Skeletal muscle tissue (tissue), 4 donors: Measurements from ENCODE around the gene GRP. TPM values are rescaled to one million over a fixed set of nuclear protein-coding genes. Genes with fewer than 3 reads are reported as not detected.

ENCODE experiments used
- H3K27ac ChIP-seq: one replicate; pipeline ENCODE4 v1.7.0; 2013; ENCODE audit warnings: mild to moderate bottlenecking, low read depth, low read length, inconsistent platforms
- H3K27me3 ChIP-seq, 3 donors: one replicate each; pipeline ENCODE4 v1.7.0; 2013; ENCODE audit warnings: low read length in 3 of 3; ENCODE audit not compliant: control insufficient read depth in 3 of 3, insufficient read depth in 3 of 3
- H3K36me3 ChIP-seq, 3 donors: one replicate each; pipeline ENCODE4 v1.7.0; 2013; ENCODE audit warnings: low read length in 3 of 3; ENCODE audit not compliant: control insufficient read depth in 3 of 3, insufficient read depth in 3 of 3
- H3K4me1 ChIP-seq, 3 donors: one replicate each; pipeline ENCODE4 v1.7.0; 2013; ENCODE audit warnings: low read length in 3 of 3, mild to moderate bottlenecking in 3 of 3; ENCODE audit not compliant: control insufficient read depth in 3 of 3, insufficient read depth in 3 of 3
- H3K4me3 ChIP-seq, 3 donors: one replicate each; pipeline ENCODE4 v1.7.0; 2013; ENCODE audit warnings: low read length in 3 of 3
- H3K9ac ChIP-seq, 3 donors: one replicate each; pipeline ENCODE4 v1.7.0; 2013; ENCODE audit warnings: low read length in 3 of 3, mild to moderate bottlenecking in 3 of 3, moderate library complexity in 2 of 3, low read depth in 1 of 3
- H3K9me3 ChIP-seq, 3 donors: one replicate each; pipeline ENCODE4 v1.7.0; 2013; ENCODE audit warnings: low read length in 3 of 3; ENCODE audit not compliant: control insufficient read depth in 3 of 3
- total RNA-seq: library from RNA; depleted of rRNA; stranded (reverse); fragments of >200 nt; gene quantifications from one replicate; pipeline ENCODE4 v1.2.3, GENCODE V29; 2014
- donor health status: Osteomylitis.

GRP gene
- total RNA-seq, 1 donor from 2014 or later, result not detected

- Histone ChIP-seq H3K9ac (no peak overlapping the region), H3K36me3 (no peaks in the 10 kb centered on the region), H3K27ac (no peak overlapping the region), H3K4me1 (peaks cover 6 to 11% (median 9%) of the 10 kb centered on the region in 3 donors), H3K4me3 (no peak overlapping the region), H3K9me3 (no peaks in the 10 kb centered on the region), H3K27me3 (peaks cover 43 to 60% (median 49%) of the 10 kb centered on the region in 3 donors)
Measured at GRCh38 chr18:59222341-59222740, 2.4 kb downstream of the GRP start.

DNA sequence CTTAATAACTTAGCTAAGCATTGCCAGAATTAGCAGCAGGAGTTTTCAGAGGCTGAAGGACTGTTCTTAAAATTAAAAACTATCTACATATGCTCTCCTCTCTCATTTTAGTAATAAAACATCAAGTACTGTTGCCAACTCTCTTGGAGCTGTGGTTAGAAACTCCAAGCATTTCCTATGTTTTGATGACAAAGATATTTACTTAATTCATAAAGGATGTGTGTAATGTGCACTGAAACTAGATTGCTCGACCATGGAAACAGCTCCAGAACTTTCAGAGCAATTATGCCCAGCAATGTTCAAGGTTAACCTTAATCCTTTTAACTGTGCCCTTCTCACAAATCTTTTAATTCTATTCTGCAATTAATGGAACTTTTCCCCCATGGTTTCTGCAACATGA is 8.4 kb downstream of the GRP start:
- Histone ChIP-seq H3K36me3 (no peaks in the 10 kb centered on the region), H3K4me3 (no peak overlapping the region), H3K4me1 (no peaks in the 10 kb centered on the region), H3K9me3 (no peaks in the 10 kb centered on the region), H3K27me3 (peaks cover 0 to 9% (median 4%) of the 10 kb centered on the region in 3 donors), H3K9ac (no peak overlapping the region), H3K27ac (no peak overlapping the region)

GRCh38 chr18:59229191-59229590 is 9.2 kb downstream of the GRP start:
- Histone ChIP-seq H3K4me1 (no peaks in the 10 kb centered on the region), H3K9me3 (no peaks in the 10 kb centered on the region), H3K9ac (no peak overlapping the region), H3K27me3 (peaks cover 0 to 5% (median 4%) of the 10 kb centered on the region in 3 donors), H3K27ac (no peak overlapping the region), H3K36me3 (no peaks in the 10 kb centered on the region), H3K4me3 (no peak overlapping the region)

- Histone ChIP-seq H3K27me3 (peaks cover 0 to 5% (median 4%) of the 10 kb centered on the region in 3 donors), H3K27ac (no peak overlapping the region)
Measured at GRCh38 chr18:59229701-59230443, 9.9 kb downstream of the GRP start.

GRCh38 chr18:59231114-59231513 is 11.2 kb downstream of the GRP start:
- H3K36me3 ChIP-seq, result no peaks in the 10 kb centered on the region
- H3K9ac ChIP-seq, result no peak overlapping the region
- no peaks in the 10 kb centered on the region for H3K9me3 ChIP-seq
- H3K4me3 ChIP-seq, result no peak overlapping the region
- H3K27me3 ChIP-seq, result peaks cover 0 to 4% (median 0%) of the 10 kb centered on the region in 3 donors
- H3K4me1 ChIP-seq, result no peaks in the 10 kb centered on the region
- no peak overlapping the region for H3K27ac ChIP-seq

More at GRCh38 chr18:59229701-59230443, 9.9 kb downstream of the GRP start:
- Histone ChIP-seq H3K4me3 (no peak overlapping the region), H3K4me1 (no peaks in the 10 kb centered on the region), H3K36me3 (no peaks in the 10 kb centered on the region), H3K9me3 (no peaks in the 10 kb centered on the region), H3K9ac (no peak overlapping the region)

DNA sequence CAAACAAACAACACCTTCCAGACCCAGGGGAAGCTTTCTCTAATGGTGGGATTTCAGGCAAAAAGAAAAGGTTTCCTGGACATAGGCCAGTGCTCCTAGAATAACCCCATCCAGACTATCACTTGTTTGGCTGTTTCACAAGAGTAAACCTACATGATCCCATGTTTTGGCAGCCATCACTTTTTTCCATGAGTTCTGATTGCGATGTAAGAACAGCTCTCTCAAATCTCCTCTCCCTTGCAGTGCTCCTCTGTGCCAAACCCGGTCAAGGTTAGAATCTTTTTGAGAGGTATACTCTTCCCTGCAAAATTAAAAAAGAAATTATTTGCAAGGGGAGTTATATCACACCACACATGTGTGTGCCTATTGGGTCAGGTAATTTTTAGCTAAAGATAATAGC is 11.9 kb downstream of the GRP start:
- no peaks in the 10 kb centered on the region for H3K36me3 ChIP-seq
- no peaks in the 10 kb centered on the region for H3K9me3 ChIP-seq
- no peaks in the 10 kb centered on the region for H3K4me1 ChIP-seq
- no peak overlapping the region for H3K27ac ChIP-seq
- no peaks in the 10 kb centered on the region for H3K27me3 ChIP-seq
- H3K4me3 ChIP-seq, result no peak overlapping the region
- no peak overlapping the region for H3K9ac ChIP-seq

DNA sequence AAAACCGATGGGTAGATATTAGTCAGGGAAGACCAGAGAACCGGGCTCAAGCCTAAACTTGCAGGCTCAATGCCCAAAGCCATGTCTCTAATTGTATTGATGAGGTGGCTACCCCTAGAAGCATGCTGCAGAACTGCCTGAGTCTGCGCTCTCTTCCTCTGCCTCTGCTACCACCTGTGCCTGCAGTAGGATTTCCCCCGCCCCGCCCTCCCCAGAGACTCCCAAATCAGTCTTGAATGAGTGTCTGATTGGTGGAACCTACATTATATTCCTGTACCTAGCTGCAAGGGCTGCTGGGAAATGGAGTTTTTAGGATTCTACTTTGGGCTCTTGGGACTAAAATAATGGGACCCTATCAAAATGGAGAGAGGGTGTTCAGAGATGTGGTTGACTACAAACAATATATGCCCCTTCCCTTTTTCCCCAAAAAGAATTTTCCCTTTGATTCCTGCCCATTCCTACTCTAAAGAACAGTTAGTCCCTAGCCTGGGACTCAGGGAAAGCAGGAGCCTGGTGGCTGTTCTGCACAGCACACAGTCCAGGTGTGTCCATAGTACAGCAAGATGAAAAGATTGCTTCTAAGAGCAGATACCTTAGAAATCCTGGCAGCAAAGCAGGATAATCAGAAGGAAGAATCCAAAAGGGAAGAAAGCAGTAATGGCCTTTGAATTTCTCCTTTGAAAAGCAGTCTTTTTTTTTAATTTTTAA is 12.5 kb downstream of the GRP start:
- H3K9me3 ChIP-seq, result no peaks in the 10 kb centered on the region
- no peak overlapping the region for H3K9ac ChIP-seq
- no peaks in the 10 kb centered on the region for H3K36me3 ChIP-seq
- H3K4me1 ChIP-seq, result no peaks in the 10 kb centered on the region
- H3K27me3 ChIP-seq, result no peaks in the 10 kb centered on the region
- H3K4me3 ChIP-seq, result no peak overlapping the region
- no peak overlapping the region for H3K27ac ChIP-seq

DNA sequence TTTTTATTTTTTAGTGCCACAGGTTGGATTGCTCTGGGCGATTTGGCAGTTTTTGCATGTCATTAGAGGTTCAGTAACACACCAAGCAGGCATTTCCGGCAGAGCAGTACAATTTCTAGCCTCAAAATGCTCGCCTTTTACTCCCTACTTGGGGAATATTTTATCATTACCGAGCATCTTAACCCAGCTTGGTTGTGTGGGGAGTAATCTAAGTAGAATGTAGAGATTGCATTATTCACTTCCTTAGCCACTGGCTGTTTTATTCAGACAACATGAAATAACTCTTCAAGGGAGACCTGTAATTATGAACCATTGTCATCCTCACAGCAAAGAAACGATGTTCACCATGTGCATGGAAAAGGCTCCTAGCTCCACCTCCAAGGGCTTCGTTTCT is 13.1 kb downstream of the GRP start:
- Histone ChIP-seq H3K4me3 (no peak overlapping the region), H3K36me3 (no peaks in the 10 kb centered on the region), H3K27ac (no peak overlapping the region), H3K4me1 (no peaks in the 10 kb centered on the region), H3K9ac (no peak overlapping the region), H3K27me3 (no peaks in the 10 kb centered on the region), H3K9me3 (no peaks in the 10 kb centered on the region)

DNA sequence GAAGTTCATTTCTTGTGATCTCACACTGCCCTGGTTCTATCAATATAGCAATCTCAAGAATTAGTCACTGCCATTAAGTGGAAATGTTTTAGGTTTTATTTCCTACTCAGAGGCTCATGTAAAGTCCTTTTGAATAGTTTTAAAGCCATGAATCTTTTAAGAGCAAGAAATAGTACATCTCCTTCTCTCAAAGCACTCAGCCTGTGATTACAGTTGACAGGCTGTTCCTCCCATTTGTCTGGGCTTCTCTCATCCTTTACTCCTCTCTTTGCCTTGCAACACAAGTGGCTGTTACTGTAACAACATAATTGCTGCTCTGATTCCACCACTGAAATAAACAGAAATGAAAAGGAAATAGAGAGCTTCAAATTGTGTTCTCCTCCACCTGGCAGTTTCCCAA is 18.4 kb downstream of the GRP start:
- Histone ChIP-seq H3K9ac (no peak overlapping the region), H3K27ac (no peak overlapping the region), H3K4me3 (no peak overlapping the region), H3K36me3 (no peaks in the 10 kb centered on the region), H3K27me3 (peaks cover 0 to 7% (median 0%) of the 10 kb centered on the region in 3 donors), H3K4me1 (no peaks in the 10 kb centered on the region), H3K9me3 (peaks cover 0 to 3% (median 0%) of the 10 kb centered on the region in 3 donors)

DNA sequence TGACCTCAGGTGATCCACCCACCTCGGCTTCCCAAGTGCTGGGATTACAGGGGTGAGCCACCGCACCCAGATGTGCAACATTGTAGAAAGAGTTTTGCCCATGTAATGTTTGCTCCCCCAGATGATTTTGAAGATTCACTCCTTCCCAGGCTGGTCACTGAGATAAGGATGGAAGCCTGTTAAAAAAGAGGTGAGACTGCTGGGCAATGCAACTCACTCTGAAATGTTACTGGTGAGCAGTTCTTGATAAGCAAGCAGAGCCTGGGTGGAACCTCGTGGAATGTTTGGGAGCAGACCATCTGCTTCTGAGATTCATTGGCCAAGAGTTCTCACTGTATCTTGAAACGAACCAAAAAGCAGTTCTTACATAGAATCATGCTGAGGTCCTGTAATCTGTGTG is 19.7 kb downstream of the GRP start:
- H3K27me3 ChIP-seq, result peaks cover 0 to 7% (median 0%) of the 10 kb centered on the region in 3 donors
- no peaks in the 10 kb centered on the region for H3K4me1 ChIP-seq
- no peak overlapping the region for H3K4me3 ChIP-seq
- no peaks in the 10 kb centered on the region for H3K36me3 ChIP-seq
- H3K9ac ChIP-seq, result no peak overlapping the region
- peaks cover 0 to 3% (median 0%) of the 10 kb centered on the region in 3 donors for H3K9me3 ChIP-seq
- no peak overlapping the region for H3K27ac ChIP-seq
